ENCODE measurements around the gene RNF167. TPM values are rescaled to one million over a fixed set of nuclear protein-coding genes. Genes with fewer than 3 reads are reported as not detected.
A peak's percentile ranks its signal among the peaks of the same experiment; 100 is the strongest.

RNF167 gene
- total and polyA plus RNA-seq, 2 experiments from 2014 or later: 19.8 to 36.6 TPM

DNA sequence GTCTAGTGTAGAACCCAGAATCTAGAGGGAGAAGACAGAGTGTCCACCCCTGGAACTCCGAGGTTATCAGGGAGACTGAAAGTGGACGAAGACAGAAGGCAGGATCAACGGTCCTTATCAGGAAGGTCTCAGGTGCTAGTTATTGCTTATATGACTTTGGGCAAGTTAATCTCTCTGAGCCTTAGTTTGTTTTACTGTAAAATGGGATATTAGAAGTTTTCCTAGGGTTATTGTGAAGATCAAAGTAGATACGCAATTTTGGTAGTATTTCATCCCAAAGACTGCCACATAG lies 1.2 kb downstream of the RNF167 start:
- Histone ChIP-seq H3K27me3 (replicated peaks; ENCODE audit: insufficient read depth) (no peaks in the 10 kb centered on the region), H2AFZ (peak overlapping the region; percentile 81; the same call in 1 of the 2 replicates), H3K27ac (peak overlapping the region; percentile 80), H3K9me2 (ENCODE audit: insufficient read depth) (no peaks in the 10 kb centered on the region), H3K4me3 (peak overlapping the region; percentile 94), H4K20me1 (ENCODE audit: insufficient read depth) (peaks cover 6% of the 10 kb centered on the region; the same call in 1 of the 2 replicates), H3K79me2 (ENCODE audit: insufficient read depth) (peaks cover 75% of the 10 kb centered on the region), H3K4me1 (ENCODE audit: insufficient read depth) (peaks cover 29% of the 10 kb centered on the region), H3K36me3 (ENCODE audit: low read depth) (peaks cover 5% of the 10 kb centered on the region), H3K9ac (peak overlapping the region; percentile 94), H3F3A (ENCODE audit: insufficient read depth) (peaks cover 51% of the 10 kb centered on the region), H3K9me3 (ENCODE audit: low read depth) (no peaks in the 10 kb centered on the region), H3K4me2 (ENCODE audit: unreplicated experiment) (peak overlapping the region; percentile 93)
- WGBS, 2 experiments (ENCODE audit: low coverage in 1 of 2, low lambda C conversion rate in 2 of 2, missing lambda C conversion rate in 2 of 2): 34 to 48% methylated on average over 4 of the region's 4 CpGs
- no peak for DNase-seq
- in situ Hi-C loops (cut with MboI): no loop called here
- TF ChIP-seq EZH2phosphoT487 (IDR thresholded peaks at IDR 0.05; ENCODE audit: insufficient read depth, low read depth) (no peak), EZH2 (IDR thresholded peaks at IDR 0.05; ENCODE audit: insufficient read depth, poor library complexity, severe bottlenecking) (no peak)

DNA sequence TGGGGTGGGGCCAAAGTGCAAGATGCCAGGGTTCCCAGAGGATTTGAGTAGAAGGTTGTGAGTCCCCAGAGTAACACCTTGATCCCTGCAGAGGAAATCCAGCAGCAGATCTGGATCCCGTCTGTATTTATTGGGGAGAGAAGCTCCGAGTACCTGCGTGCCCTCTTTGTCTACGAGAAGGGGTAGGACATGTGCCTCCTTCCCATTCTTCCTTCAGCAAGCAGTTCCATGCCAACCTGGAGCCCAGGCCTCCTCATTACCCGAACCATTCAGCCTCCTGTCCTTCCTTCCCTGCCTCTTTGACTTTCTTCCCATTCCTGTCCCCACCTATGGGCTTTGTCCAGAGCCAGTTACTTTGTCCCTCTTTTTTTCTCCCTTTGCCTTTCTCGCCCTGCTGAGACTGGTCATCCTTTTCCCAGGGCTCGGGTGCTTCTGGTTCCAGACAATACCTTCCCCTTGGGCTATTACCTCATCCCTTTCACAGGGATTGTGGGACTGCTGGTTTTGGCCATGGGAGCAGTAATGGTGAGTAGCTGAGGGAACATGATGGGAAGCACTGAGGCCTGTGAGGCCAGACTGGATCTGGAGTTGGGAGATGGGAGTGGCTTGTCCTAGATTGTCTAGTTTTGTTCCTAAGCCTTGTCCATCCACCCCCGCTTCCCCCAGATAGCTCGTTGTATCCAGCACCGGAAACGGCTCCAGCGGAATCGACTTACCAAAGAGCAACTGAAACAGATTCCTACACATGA lies 2.9 kb downstream of the RNF167 start:
- in situ Hi-C loops (cut with MboI): no loop called here
- H4K20me1 ChIP-seq (ENCODE audit: insufficient read depth): peaks cover 6% of the 10 kb centered on the region; the same call in 1 of the 2 replicates
- H3K9ac ChIP-seq: peak overlapping the region; percentile 94; the same call in 1 of the 2 replicates
- TF ChIP-seq EZH2 (IDR thresholded peaks at IDR 0.05; ENCODE audit: insufficient read depth, poor library complexity, severe bottlenecking) (no peak), EZH2phosphoT487 (IDR thresholded peaks at IDR 0.05; ENCODE audit: insufficient read depth, low read depth) (no peak)
- DNase-seq: peak; percentile 25
- H3K27me3 ChIP-seq (replicated peaks; ENCODE audit: insufficient read depth): no peaks in the 10 kb centered on the region
- peaks cover 90% of the 10 kb centered on the region for H3K79me2 ChIP-seq (ENCODE audit: insufficient read depth)
- H2AFZ ChIP-seq: no peak overlapping the region
- peak overlapping the region; percentile 91 for H3K27ac ChIP-seq
- peaks cover 29% of the 10 kb centered on the region for H3K4me1 ChIP-seq (ENCODE audit: insufficient read depth)
- H3K9me2 ChIP-seq (ENCODE audit: insufficient read depth): no peaks in the 10 kb centered on the region
- H3K4me3 ChIP-seq: no peak overlapping the region
- peaks cover 11% of the 10 kb centered on the region for H3K36me3 ChIP-seq (ENCODE audit: low read depth)
- H3K4me2 ChIP-seq (ENCODE audit: unreplicated experiment): no peak overlapping the region
- H3F3A ChIP-seq (ENCODE audit: insufficient read depth): peaks cover 60% of the 10 kb centered on the region
- no peaks in the 10 kb centered on the region for H3K9me3 ChIP-seq (ENCODE audit: low read depth)
- WGBS, 2 experiments (ENCODE audit: low coverage in 1 of 2, low lambda C conversion rate in 2 of 2, missing lambda C conversion rate in 2 of 2): 74 to 76% methylated on average over 13 of the region's 13 CpGs

GRCh38 chr17:4944163-4944553 lies 4.1 kb downstream of the RNF167 start:
- DNase-seq: no peak
- Histone ChIP-seq H3K36me3 (ENCODE audit: low read depth) (peaks cover 11% of the 10 kb centered on the region), H4K20me1 (ENCODE audit: insufficient read depth) (peaks cover 6% of the 10 kb centered on the region; the same call in 1 of the 2 replicates), H3K27ac (peak overlapping the region; percentile 91), H3K9me2 (ENCODE audit: insufficient read depth) (no peaks in the 10 kb centered on the region), H3K9ac (peak overlapping the region; percentile 83), H3F3A (ENCODE audit: insufficient read depth) (peaks cover 60% of the 10 kb centered on the region), H3K9me3 (ENCODE audit: low read depth) (no peaks in the 10 kb centered on the region), H2AFZ (no peak overlapping the region), H3K4me3 (no peak overlapping the region), H3K79me2 (ENCODE audit: insufficient read depth) (peaks cover 81% of the 10 kb centered on the region), H3K27me3 (replicated peaks; ENCODE audit: insufficient read depth) (no peaks in the 10 kb centered on the region), H3K4me1 (ENCODE audit: insufficient read depth) (peaks cover 23% of the 10 kb centered on the region), H3K4me2 (ENCODE audit: unreplicated experiment) (no peak overlapping the region)
- WGBS, 2 experiments (ENCODE audit: low coverage in 1 of 2, low lambda C conversion rate in 2 of 2, missing lambda C conversion rate in 2 of 2): 52 to 74% methylated on average over 3 of the region's 3 CpGs
- in situ Hi-C loops (cut with MboI): no loop called here
- TF ChIP-seq EZH2phosphoT487 (IDR thresholded peaks at IDR 0.05; ENCODE audit: insufficient read depth, low read depth): no peak
- no peak for TF ChIP-seq EZH2 (IDR thresholded peaks at IDR 0.05; ENCODE audit: insufficient read depth, poor library complexity, severe bottlenecking)

DNA sequence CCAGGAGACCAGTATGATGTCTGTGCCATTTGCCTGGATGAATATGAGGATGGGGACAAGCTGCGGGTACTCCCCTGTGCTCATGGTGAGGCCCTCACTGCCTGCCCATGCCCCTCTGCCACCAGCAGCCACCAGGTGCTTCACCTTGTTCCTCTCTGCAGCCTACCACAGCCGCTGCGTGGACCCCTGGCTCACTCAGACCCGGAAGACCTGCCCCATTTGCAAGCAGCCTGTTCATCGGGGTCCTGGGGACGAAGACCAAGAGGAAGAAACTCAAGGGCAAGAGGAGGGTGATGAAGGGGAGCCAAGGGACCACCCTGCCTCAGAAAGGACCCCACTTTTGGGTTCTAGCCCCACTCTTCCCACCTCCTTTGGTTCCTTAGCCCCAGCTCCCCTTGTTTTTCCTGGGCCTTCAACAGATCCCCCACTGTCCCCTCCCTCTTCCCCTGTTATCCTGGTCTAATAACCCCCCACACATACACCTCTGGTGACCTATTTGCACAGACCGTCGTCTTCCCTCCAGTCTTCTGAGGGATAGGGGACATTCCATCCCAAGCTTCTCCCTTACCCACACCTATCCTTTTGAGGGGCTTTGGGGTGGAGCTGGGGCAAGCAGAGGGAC lies 4.6 kb downstream of the RNF167 start:
- in situ Hi-C loops (cut with MboI): no loop called here
- peak overlapping the region; percentile 91 for H3K27ac ChIP-seq
- H3K4me2 ChIP-seq (ENCODE audit: unreplicated experiment): peak overlapping the region; percentile 57
- H3F3A ChIP-seq (ENCODE audit: insufficient read depth): peaks cover 60% of the 10 kb centered on the region
- 67 to 77% methylated on average over 8 of the region's 8 CpGs for WGBS, 2 experiments (ENCODE audit: low coverage in 1 of 2, low lambda C conversion rate in 2 of 2, missing lambda C conversion rate in 2 of 2)
- TF ChIP-seq EZH2 (IDR thresholded peaks at IDR 0.05; ENCODE audit: insufficient read depth, poor library complexity, severe bottlenecking) (no peak), EZH2phosphoT487 (IDR thresholded peaks at IDR 0.05; ENCODE audit: insufficient read depth, low read depth) (no peak)
- H3K4me1 ChIP-seq (ENCODE audit: insufficient read depth): peaks cover 23% of the 10 kb centered on the region
- no peaks in the 10 kb centered on the region for H3K9me2 ChIP-seq (ENCODE audit: insufficient read depth)
- no peaks in the 10 kb centered on the region for H3K27me3 ChIP-seq (replicated peaks; ENCODE audit: insufficient read depth)
- H2AFZ ChIP-seq: no peak overlapping the region
- no peak for DNase-seq
- H3K4me3 ChIP-seq: peak overlapping the region; percentile 93
- peaks cover 78% of the 10 kb centered on the region for H3K79me2 ChIP-seq (ENCODE audit: insufficient read depth)
- H3K9ac ChIP-seq: peak overlapping the region; percentile 83
- no peaks in the 10 kb centered on the region for H3K9me3 ChIP-seq (ENCODE audit: low read depth)
- peaks cover 11% of the 10 kb centered on the region for H3K36me3 ChIP-seq (ENCODE audit: low read depth)
- H4K20me1 ChIP-seq (ENCODE audit: insufficient read depth): peaks cover 6% of the 10 kb centered on the region; the same call in 1 of the 2 replicates
